GM12892 (cell line): ENCODE results near the gene GRID1.

Experiments
- POLR2A ChIP-seq: IDR thresholded peaks from 2 replicates; pipeline ENCODE4 v1.6.1; 2011; ENCODE audit warnings: low read depth, low read length, control low read depth
- POLR2AphosphoS5 ChIP-seq: IDR thresholded peaks from 2 replicates; pipeline ENCODE4 v1.6.1; 2011; ENCODE audit warnings: low read depth, low read length, control low read depth
- TAF1 ChIP-seq: IDR thresholded peaks from 2 replicates; pipeline ENCODE4 v1.6.1; 2011; ENCODE audit warnings: low read depth, mild to moderate bottlenecking, control low read depth, low read length, borderline replicate concordance

GRCh38 chr10:86411281-86411841, 44.8 kb upstream of the GRID1 start:
- TF ChIP-seq POLR2A, result peak; percentile 64
- TF ChIP-seq TAF1, result 0 out of 2 replicates have a peak, but pooled peaks have one; percentile 22
- peak; percentile 52; the same call in 1 of the 2 replicates for TF ChIP-seq POLR2AphosphoS5
